Natural killer cell (primary cell): ENCODE data around the gene GJC1. TPM values are rescaled to one million over a fixed set of nuclear protein-coding genes. Genes with fewer than 3 reads are reported as not detected.

Source experiments
- ATAC-seq, 3 donors: fragments of 150-1000 bp in 2 of 3; fragments of 200-7000 bp in 1 of 3; cut with Tn5 transposase; 1 replicate in 1 of 3; 2 replicates in 2 of 3; pipeline ENCODE4 v1.10.0; 2021; ENCODE audit warnings: mild to moderate bottlenecking in 2 of 3, moderate library complexity in 2 of 3
- DNase-seq, 2 donors: peaks; one replicate each; pipeline versions ENCODE4 v3.0.0 to v3.0.0-alpha.2; 2013 to 2021; ENCODE audit warnings: mixed read lengths in 1 of 2
- H3K27ac ChIP-seq: one replicate; pipeline ENCODE4 v1.5.1; 2013; ENCODE audit warnings: mild to moderate bottlenecking, low read length
- H3K27me3 ChIP-seq: one replicate; pipeline ENCODE4 v1.6.1; 2013; ENCODE audit warnings: low read length; ENCODE audit not compliant: control insufficient read depth, insufficient read depth
- H3K36me3 ChIP-seq: one replicate; pipeline ENCODE4 v1.6.1; 2013; ENCODE audit warnings: low read length; ENCODE audit not compliant: control insufficient read depth, insufficient read depth
- H3K4me1 ChIP-seq: one replicate; pipeline ENCODE4 v1.6.1; 2013; ENCODE audit warnings: low read length; ENCODE audit not compliant: control insufficient read depth, insufficient read depth
- H3K4me3 ChIP-seq: one replicate; pipeline ENCODE4 v1.5.1; 2013; ENCODE audit warnings: low read length
- H3K9me3 ChIP-seq: one replicate; pipeline ENCODE4 v1.6.1; 2013; ENCODE audit warnings: low read length; ENCODE audit not compliant: control insufficient read depth, insufficient read depth
- H3K27ac Mint-ChIP-seq, 2 donors: one replicate each; pipeline ENCODE4 v1.8.0; 2022; ENCODE audit warnings: mild to moderate bottlenecking in 2 of 2, mixed read lengths in 2 of 2, moderate library complexity in 1 of 2
- H3K27me3 Mint-ChIP-seq, 2 donors: one replicate each; pipeline ENCODE4 v1.8.0; 2022; ENCODE audit warnings: low read depth in 2 of 2, mixed read lengths in 2 of 2
- H3K36me3 Mint-ChIP-seq: one replicate; pipeline ENCODE4 v1.8.0; 2022; ENCODE audit warnings: mixed read lengths
- H3K4me1 Mint-ChIP-seq, 2 donors: one replicate each; pipeline ENCODE4 v1.8.0; 2022; ENCODE audit warnings: mixed read lengths in 2 of 2
- H3K4me3 Mint-ChIP-seq: one replicate; pipeline ENCODE4 v1.8.0; 2022; ENCODE audit warnings: mild to moderate bottlenecking, moderate library complexity, mixed read lengths
- H3K9me3 Mint-ChIP-seq, 2 donors: one replicate each; pipeline ENCODE4 v1.8.0; 2022; ENCODE audit warnings: mixed read lengths in 2 of 2
- WGBS: methylation state at CpG from one replicate; pipeline ENCODE4 v1.1.7; 2013; ENCODE audit warnings: missing lambda C conversion rate; ENCODE audit not compliant: insufficient coverage; 5-methylcytosine and 5-hydroxymethylcytosine counted together
- intact Hi-C: fragments of 100-400 bp; cut with micrococcal nuclease; formaldehyde crosslinking; loops from one replicate; pipeline ENCODE4 v1.14.2; 2022
- total RNA-seq, 4 donors: library from RNA; stranded (reverse); fragments of 120-200 nt in 1 of 4; gene quantifications; one replicate each; pipeline versions ENCODE4 v1.2.3 to v1.2.4, GENCODE V29; 2013 to 2022
- TF ChIP-seq, protein P1 (sequence below): fragments of 200-600 bp; IDR thresholded peaks from one replicate; pipeline ENCODE4 v1.8.0; 2022; ENCODE audit warnings: antibody characterized with exemption

The GJC1 gene
- total RNA-seq, 3 donors from 2014 or later (not counting 1 experiment from before 2014, with no cell fraction given): 0.16 TPM; not detected in 2

DNA sequence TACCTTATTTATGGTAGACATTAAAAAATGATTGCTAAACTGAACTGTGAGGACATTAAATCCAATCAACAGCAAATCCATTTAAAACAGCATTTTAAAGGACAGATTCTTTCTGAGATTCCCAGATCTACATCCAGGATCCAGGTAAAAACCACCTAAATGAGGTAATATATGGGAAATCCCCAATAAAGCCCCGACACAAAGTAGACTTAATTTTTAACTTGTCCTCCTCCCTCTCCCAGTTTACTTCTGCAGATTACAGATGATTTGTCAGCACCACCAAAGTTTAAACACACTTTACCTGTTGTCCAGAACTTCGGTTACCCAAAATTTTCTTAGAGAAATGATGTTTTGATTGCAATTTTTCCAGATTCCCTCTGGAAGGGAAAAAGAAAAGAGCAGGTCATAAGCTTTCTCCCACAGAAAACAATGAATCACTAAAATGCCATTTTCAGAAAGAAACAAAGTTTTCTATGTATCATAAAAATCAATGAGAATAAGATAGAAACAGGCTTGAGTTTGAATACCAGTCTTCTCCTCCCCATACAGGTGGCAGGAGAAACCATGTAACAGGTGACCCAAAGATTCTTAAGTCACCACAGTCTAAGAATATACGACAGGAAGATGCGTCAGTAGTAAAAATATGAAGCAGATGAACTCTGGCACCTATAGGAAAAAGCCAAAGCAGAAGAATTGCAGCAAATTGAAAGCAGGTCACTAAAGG is 22.8 kb downstream of the GJC1 start:
- H3K27ac ChIP-seq: no peak overlapping the region
- no peak for ATAC-seq
- intact Hi-C loops: no loop called here
- no peak for DNase-seq
- H3K27me3 Mint-ChIP-seq: peaks cover 2 to 8% of the 10 kb centered on the region in 2 donors
- no peaks in the 10 kb centered on the region for H3K4me1 Mint-ChIP-seq
- TF ChIP-seq, protein P1, sequence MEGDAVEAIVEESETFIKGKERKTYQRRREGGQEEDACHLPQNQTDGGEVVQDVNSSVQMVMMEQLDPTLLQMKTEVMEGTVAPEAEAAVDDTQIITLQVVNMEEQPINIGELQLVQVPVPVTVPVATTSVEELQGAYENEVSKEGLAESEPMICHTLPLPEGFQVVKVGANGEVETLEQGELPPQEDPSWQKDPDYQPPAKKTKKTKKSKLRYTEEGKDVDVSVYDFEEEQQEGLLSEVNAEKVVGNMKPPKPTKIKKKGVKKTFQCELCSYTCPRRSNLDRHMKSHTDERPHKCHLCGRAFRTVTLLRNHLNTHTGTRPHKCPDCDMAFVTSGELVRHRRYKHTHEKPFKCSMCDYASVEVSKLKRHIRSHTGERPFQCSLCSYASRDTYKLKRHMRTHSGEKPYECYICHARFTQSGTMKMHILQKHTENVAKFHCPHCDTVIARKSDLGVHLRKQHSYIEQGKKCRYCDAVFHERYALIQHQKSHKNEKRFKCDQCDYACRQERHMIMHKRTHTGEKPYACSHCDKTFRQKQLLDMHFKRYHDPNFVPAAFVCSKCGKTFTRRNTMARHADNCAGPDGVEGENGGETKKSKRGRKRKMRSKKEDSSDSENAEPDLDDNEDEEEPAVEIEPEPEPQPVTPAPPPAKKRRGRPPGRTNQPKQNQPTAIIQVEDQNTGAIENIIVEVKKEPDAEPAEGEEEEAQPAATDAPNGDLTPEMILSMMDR: no peak
- H3K9me3 ChIP-seq: no peaks in the 10 kb centered on the region
- H3K36me3 Mint-ChIP-seq: no peaks in the 10 kb centered on the region
- H3K4me3 ChIP-seq: no peak overlapping the region
- H3K4me1 ChIP-seq: no peaks in the 10 kb centered on the region
- peaks cover 2% of the 10 kb centered on the region for H3K27me3 ChIP-seq
- H3K36me3 ChIP-seq: no peaks in the 10 kb centered on the region
- H3K9me3 Mint-ChIP-seq: no peaks in the 10 kb centered on the region
- WGBS: 81% methylated on average over 3 of the region's 4 CpGs
- no peak overlapping the region for H3K4me3 Mint-ChIP-seq
- no peak overlapping the region for H3K27ac Mint-ChIP-seq

DNA sequence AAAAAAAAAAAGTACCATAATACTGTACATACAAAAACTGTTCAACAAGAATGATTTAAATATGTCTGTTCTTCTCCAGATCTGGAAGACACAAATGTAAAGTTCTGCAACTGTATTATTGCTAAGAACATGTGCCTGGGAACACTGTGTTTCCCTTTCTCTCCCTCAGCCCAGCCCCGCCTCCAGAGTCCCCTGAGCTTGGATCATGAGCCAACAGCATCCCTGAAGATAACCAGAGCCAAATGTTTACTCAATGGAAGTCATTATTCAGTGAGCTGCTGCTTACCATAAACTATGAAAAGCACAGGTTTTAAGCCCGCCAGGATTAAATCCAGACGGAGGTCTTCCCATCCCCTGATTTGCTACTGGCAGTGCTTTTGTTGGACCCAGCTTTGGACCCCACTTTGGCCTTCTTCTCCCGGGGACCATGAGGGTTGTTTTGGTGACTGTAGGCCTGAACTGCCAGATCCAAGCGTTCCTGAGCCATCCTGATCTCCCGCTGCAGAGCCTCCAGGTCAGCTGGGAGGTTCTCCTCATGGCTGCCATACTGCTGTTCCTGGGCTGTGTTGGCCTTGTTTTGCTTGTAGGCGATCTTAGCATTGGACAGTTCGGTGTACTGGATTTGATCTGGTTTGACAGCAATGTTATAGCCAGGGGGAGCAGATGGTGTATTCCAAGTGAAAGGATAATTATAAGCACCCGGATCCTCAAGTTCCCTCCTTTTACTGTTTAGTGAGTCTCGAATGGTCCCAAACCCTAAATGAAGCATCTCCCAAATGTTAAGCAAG is 25.6 kb downstream of the GJC1 start:
- peaks cover 2% of the 10 kb centered on the region for H3K27me3 ChIP-seq
- Mint-ChIP-seq H3K4me1 (no peaks in the 10 kb centered on the region), H3K27me3 (peaks cover 2 to 8% of the 10 kb centered on the region in 2 donors), H3K36me3 (no peaks in the 10 kb centered on the region), H3K4me3 (no peak overlapping the region), H3K27ac (no peak overlapping the region), H3K9me3 (no peaks in the 10 kb centered on the region)
- H3K4me1 ChIP-seq: no peaks in the 10 kb centered on the region
- DNase-seq: no peak
- WGBS: 92% methylated on average over 10 of the region's 10 CpGs
- H3K4me3 ChIP-seq: no peak overlapping the region
- H3K9me3 ChIP-seq: no peaks in the 10 kb centered on the region
- ATAC-seq: no peak
- TF ChIP-seq, protein P1: no peak
- H3K36me3 ChIP-seq: no peaks in the 10 kb centered on the region
- H3K27ac ChIP-seq: no peak overlapping the region
- intact Hi-C loops: no loop called here

DNA sequence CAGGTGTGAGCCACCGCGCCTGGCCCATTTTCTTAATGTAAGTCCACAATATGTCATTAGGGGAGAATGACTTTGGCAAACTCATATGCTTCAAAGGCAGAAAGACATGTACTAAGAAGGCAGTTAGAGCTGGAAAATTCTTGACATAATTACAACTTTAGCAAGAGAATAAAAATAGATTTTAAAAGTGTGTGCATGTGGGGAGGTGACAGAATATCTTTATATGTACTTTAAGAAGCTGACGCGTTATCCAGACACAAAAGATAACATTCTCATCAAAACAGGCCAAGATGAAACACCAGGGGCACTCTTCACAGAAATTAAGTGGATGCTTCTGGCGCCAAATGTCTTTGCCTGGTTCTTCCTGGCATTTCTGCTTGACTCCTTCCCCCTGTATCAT is 28.2 kb downstream of the GJC1 start:
- Mint-ChIP-seq H3K4me3 (no peak overlapping the region), H3K9me3 (no peaks in the 10 kb centered on the region), H3K4me1 (no peaks in the 10 kb centered on the region), H3K27ac (no peak overlapping the region), H3K36me3 (no peaks in the 10 kb centered on the region), H3K27me3 (peaks cover 0 to 2% of the 10 kb centered on the region in 2 donors)
- no peaks in the 10 kb centered on the region for H3K27me3 ChIP-seq
- H3K36me3 ChIP-seq: no peaks in the 10 kb centered on the region
- H3K9me3 ChIP-seq: no peaks in the 10 kb centered on the region
- no peak for ATAC-seq
- no peak for DNase-seq
- intact Hi-C loops: no loop called here
- TF ChIP-seq, protein P1: no peak
- 93% methylated on average over 5 of the region's 5 CpGs for WGBS
- H3K4me3 ChIP-seq: no peak overlapping the region
- H3K4me1 ChIP-seq: no peaks in the 10 kb centered on the region
- no peak overlapping the region for H3K27ac ChIP-seq
